ENCODE data around the gene CLCN4. TPM values are rescaled to one million over a fixed set of nuclear protein-coding genes. Genes with fewer than 3 reads are reported as not detected.
A peak's percentile ranks its signal among the peaks of the same experiment; 100 is the strongest.

The CLCN4 gene
- total and polyA plus RNA-seq, 10 of the 15 experiments (the other 5 are each of a cell fraction or from before 2014, with no cell fraction given): 0.90 to 6.9 (median 2.9) TPM

- TF ChIP-seq MTA2 (IDR thresholded peaks at IDR 0.05; ENCODE audit: low read depth) (peak; percentile 35; the same call in 1 of the 2 replicates), TCF12 (IDR thresholded peaks at IDR 0.05; ENCODE audit: low read depth, low read length) (peak; percentile 49; the same call in 1 of the 2 replicates), RAD51 (IDR thresholded peaks at IDR 0.05) (no peak), FOXM1 (IDR thresholded peaks at IDR 0.05; ENCODE audit: low read depth, low read length) (peak; percentile 79; the same call in 1 of the 2 replicates), EP300 (IDR thresholded peaks at IDR 0.05; ENCODE audit: borderline replicate concordance in 1 of 2, control insufficient read depth in 1 of 2, low read depth in 2 of 2, low read length in 2 of 2) (0 out of 4 replicates have a peak, but pooled peaks have one; percentile 29 to 62), PKNOX1 (IDR thresholded peaks at IDR 0.05) (no peak), CEBPZ (IDR thresholded peaks at IDR 0.05; ENCODE audit: low read depth, low read length) (no peak), MTA3 (IDR thresholded peaks at IDR 0.05; ENCODE audit: borderline replicate concordance, low read length) (peak; percentile 47; the same call in 1 of the 2 replicates), PRDM15 (CRISPR knock-in tag; IDR thresholded peaks at IDR 0.05) (no peak), GABPA (IDR thresholded peaks at IDR 0.05; ENCODE audit: low read depth) (no peak), ETV6 (conservative IDR thresholded peaks at IDR 0.05 in 1 of 2, IDR thresholded peaks at IDR 0.05 in 1 of 2; ENCODE audit: borderline replicate concordance in 1 of 2, low read depth in 1 of 2) (peak in 1 of 2 experiments; percentile 26; a peak in 1 of 4 replicates), POU2F2 (IDR thresholded peaks at IDR 0.05; ENCODE audit: borderline replicate concordance, low read depth, low read length) (peak; percentile 48; the same call in 1 of the 3 replicates), SREBF2 (IDR thresholded peaks at IDR 0.05; ENCODE audit: low read length) (no peak), FOS (IDR thresholded peaks at IDR 0.05; ENCODE audit: borderline replicate concordance, extremely low read depth, insufficient read length) (no peak), BACH1 (IDR thresholded peaks at IDR 0.05; ENCODE audit: borderline replicate concordance) (no peak), BMI1 (IDR thresholded peaks at IDR 0.05; ENCODE audit: borderline replicate concordance) (0 out of 2 replicates have a peak, but pooled peaks have one; percentile 20), RUNX3 (IDR thresholded peaks at IDR 0.05; ENCODE audit: low read length) (peak; percentile 77), SMAD1 (IDR thresholded peaks at IDR 0.05; ENCODE audit: low read depth, partially characterized antibody) (no peak), TARDBP (IDR thresholded peaks at IDR 0.05; ENCODE audit: borderline replicate concordance) (no peak), SMARCA5 (IDR thresholded peaks at IDR 0.05) (no peak), ZBED1 (IDR thresholded peaks at IDR 0.05; ENCODE audit: borderline replicate concordance) (0 out of 2 replicates have a peak, but pooled peaks have one; percentile 42)
Measured at GRCh38 chrX:10112510-10112909, 44.3 kb upstream of the CLCN4 start (continued).

All from GM12878 (cell line).